HepG2 (cell line): Measurements from ENCODE around the gene SNRPD3. TPM values are rescaled to one million over a fixed set of nuclear protein-coding genes. Genes with fewer than 3 reads are reported as not detected.

Experiments
- AGO2 ChIP-seq: fragments of 200-400 bp; formaldehyde crosslinking; optimal IDR thresholded peaks from 2 replicates; pipeline ENCODE3; 2017; ENCODE audit warnings: mild to moderate bottlenecking, low read depth, low read length, moderate library complexity
- CHD2 ChIP-seq: IDR thresholded peaks from 2 replicates; pipeline ENCODE4 v1.6.1; 2011; ENCODE audit warnings: low read depth, low read length, improper control_type of control experiment
- KMT2A ChIP-seq: sonication (generic); formaldehyde crosslinking; IDR thresholded peaks from 2 replicates; pipeline ENCODE4 v1.4.0; 2020; ENCODE audit warnings: missing genetic modification reagents
- PRPF4 ChIP-seq: fragments of 200-400 bp; formaldehyde crosslinking; IDR thresholded peaks from 2 replicates; pipeline ENCODE4 v1.6.1; 2016; ENCODE audit warnings: low read length, low read depth; ENCODE audit not compliant: poor library complexity, severe bottlenecking
- ZNF160 ChIP-seq: sonication (generic); formaldehyde crosslinking; IDR thresholded peaks from 2 replicates; pipeline ENCODE4 v1.8.0; 2022; ENCODE audit warnings: mild to moderate bottlenecking, inconsistent platforms, missing genetic modification reagents
- ZNF33B ChIP-seq: sonication (generic); formaldehyde crosslinking; IDR thresholded peaks from 2 replicates; pipeline ENCODE4 v1.5.1; 2020; ENCODE audit warnings: mild to moderate bottlenecking, missing genetic modification reagents
- ZNF446 ChIP-seq: sonication (generic); formaldehyde crosslinking; IDR thresholded peaks from 2 replicates; pipeline ENCODE4 v1.5.0; 2020; ENCODE audit warnings: mild to moderate bottlenecking, missing genetic modification reagents
- ZNF670 ChIP-seq: sonication (generic); formaldehyde crosslinking; IDR thresholded peaks from 2 replicates; pipeline ENCODE4 v1.8.0; 2022; ENCODE audit warnings: mild to moderate bottlenecking, missing genetic modification reagents, borderline replicate concordance
- ZNF749 ChIP-seq: sonication (generic); formaldehyde crosslinking; IDR thresholded peaks from 2 replicates; pipeline ENCODE4 v1.8.0; 2022; ENCODE audit warnings: mild to moderate bottlenecking, missing genetic modification reagents, moderate library complexity, borderline replicate concordance
- polyA plus RNA-seq, 8 experiments: library from polyadenylated mRNA; depleted of rRNA in 3 of 8; stranded (reverse) in 7 of 8; unstranded in 1 of 8; fragments of >200 nt; fragmentation: Illumina TruSeq in 4 of 8; extraction: Trizol in 4 of 8; gene quantifications; 2 replicates each; pipeline versions ENCODE4 v1.2.1 to v1.2.3, GENCODE V29; 2011 to 2016; ENCODE audit warnings: low read depth in 4 of 8, missing spikeins in 1 of 8, mixed read lengths in 1 of 8; ENCODE audit not compliant: insufficient read depth in 1 of 8
- total RNA-seq, 5 experiments: library from RNA; depleted of rRNA; stranded (reverse); fragments of >200 nt; fragmentation: Illumina TruSeq; extraction: Trizol; gene quantifications; 2 replicates each; pipeline ENCODE4 v1.2.3, GENCODE V29; 2016; ENCODE audit warnings: low read depth in 1 of 5
- TF ChIP-seq, protein P1 (sequence below): sonication (generic); formaldehyde crosslinking; IDR thresholded peaks from 2 replicates; pipeline ENCODE4 v1.4.0; 2020; ENCODE audit warnings: mild to moderate bottlenecking, missing genetic modification reagents, borderline replicate concordance
- TF ChIP-seq, protein P2 (sequence below): sonication (generic); formaldehyde crosslinking; IDR thresholded peaks from 2 replicates; pipeline ENCODE4 v1.5.0; 2020; ENCODE audit warnings: mild to moderate bottlenecking, missing genetic modification reagents, moderate library complexity
- TF ChIP-seq, protein P3 (sequence below): sonication (generic); formaldehyde crosslinking; IDR thresholded peaks from 2 replicates; pipeline ENCODE4 v1.4.0; 2020; ENCODE audit warnings: mild to moderate bottlenecking, missing genetic modification reagents
- TF ChIP-seq, protein P4 (sequence below): sonication (generic); formaldehyde crosslinking; IDR thresholded peaks from 2 replicates; pipeline ENCODE4 v1.5.0; 2020; ENCODE audit warnings: mild to moderate bottlenecking, missing genetic modification reagents
- TF ChIP-seq, protein P5 (sequence below): sonication (generic); formaldehyde crosslinking; IDR thresholded peaks from 2 replicates; pipeline ENCODE4 v1.5.1; 2020; ENCODE audit warnings: mild to moderate bottlenecking, missing genetic modification reagents, moderate library complexity
- TF ChIP-seq, protein P6 (sequence below): sonication (generic); formaldehyde crosslinking; IDR thresholded peaks from 2 replicates; pipeline ENCODE4 v1.4.0; 2020; ENCODE audit warnings: mild to moderate bottlenecking, missing genetic modification reagents

Gene SNRPD3
- total and polyA plus RNA-seq, 2 of the 13 experiments (the other 11 are each of a cell fraction or from before 2014, with no cell fraction given): 110 to 209 TPM

DNA sequence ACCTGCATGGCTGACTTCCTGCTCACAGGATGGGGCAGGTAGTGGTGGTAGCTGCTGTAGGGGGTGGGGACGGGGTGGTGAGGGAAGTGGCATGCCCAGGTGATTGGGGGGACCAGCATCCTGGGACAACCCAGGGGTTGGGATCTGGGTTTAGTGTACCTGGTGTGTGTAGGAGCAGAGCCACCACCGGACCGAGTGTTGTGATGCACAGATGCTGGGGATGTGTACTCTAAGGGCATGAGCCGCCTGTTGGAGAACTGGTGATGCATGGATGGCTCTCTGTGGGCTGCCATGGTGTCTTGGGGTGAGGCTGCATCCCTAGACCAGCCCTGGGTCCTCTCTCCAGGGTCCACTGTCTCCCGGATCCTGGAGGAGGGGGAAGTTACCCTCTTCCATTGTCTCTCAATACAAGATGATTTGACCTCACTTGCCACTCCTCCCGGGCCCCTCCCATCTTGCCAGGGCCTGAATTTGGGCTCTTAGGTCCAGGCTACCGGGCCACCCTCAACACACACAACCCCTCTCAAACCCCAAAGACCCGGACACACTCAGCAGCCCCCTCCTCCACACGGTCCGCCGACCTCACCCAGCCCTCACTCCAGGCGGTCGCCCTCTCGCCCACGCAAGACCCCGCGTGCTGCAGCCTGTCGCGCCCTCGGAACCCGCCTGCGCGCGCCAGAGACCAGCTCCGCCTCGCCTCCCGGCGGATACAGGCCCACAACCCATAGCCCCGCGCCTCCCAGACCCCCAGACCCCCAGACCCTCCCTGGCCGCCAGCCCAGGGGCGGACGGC, 36.5 kb downstream of the SNRPD3 start (continued):
- TF ChIP-seq KMT2A: peak; percentile 38; the same call in 1 of the 2 replicates
- TF ChIP-seq, protein P1, sequence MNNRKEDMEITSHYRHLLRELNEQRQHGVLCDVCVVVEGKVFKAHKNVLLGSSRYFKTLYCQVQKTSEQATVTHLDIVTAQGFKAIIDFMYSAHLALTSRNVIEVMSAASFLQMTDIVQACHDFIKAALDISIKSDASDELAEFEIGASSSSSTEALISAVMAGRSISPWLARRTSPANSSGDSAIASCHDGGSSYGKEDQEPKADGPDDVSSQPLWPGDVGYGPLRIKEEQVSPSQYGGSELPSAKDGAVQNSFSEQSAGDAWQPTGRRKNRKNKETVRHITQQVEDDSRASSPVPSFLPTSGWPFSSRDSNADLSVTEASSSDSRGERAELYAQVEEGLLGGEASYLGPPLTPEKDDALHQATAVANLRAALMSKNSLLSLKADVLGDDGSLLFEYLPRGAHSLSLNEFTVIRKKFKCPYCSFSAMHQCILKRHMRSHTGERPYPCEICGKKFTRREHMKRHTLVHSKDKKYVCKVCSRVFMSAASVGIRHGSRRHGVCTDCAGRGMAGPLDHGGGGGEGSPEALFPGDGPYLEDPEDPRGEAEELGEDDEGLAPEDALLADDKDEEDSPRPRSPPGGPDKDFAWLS (CRISPR knock-in tag): 0 out of 2 replicates have a peak, but pooled peaks have one; percentile 22
- no peak for TF ChIP-seq ZNF670 (CRISPR knock-in tag)
- no peak for TF ChIP-seq ZNF33B (CRISPR knock-in tag)
- TF ChIP-seq ZNF160 (CRISPR knock-in tag): no peak
- TF ChIP-seq, protein P2, sequence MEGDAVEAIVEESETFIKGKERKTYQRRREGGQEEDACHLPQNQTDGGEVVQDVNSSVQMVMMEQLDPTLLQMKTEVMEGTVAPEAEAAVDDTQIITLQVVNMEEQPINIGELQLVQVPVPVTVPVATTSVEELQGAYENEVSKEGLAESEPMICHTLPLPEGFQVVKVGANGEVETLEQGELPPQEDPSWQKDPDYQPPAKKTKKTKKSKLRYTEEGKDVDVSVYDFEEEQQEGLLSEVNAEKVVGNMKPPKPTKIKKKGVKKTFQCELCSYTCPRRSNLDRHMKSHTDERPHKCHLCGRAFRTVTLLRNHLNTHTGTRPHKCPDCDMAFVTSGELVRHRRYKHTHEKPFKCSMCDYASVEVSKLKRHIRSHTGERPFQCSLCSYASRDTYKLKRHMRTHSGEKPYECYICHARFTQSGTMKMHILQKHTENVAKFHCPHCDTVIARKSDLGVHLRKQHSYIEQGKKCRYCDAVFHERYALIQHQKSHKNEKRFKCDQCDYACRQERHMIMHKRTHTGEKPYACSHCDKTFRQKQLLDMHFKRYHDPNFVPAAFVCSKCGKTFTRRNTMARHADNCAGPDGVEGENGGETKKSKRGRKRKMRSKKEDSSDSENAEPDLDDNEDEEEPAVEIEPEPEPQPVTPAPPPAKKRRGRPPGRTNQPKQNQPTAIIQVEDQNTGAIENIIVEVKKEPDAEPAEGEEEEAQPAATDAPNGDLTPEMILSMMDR (CRISPR knock-in tag): no peak
- TF ChIP-seq CHD2: no peak
- TF ChIP-seq, protein P3, sequence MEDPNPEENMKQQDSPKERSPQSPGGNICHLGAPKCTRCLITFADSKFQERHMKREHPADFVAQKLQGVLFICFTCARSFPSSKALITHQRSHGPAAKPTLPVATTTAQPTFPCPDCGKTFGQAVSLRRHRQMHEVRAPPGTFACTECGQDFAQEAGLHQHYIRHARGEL: no peak
- peak; percentile 44 for TF ChIP-seq AGO2
- 0 out of 2 replicates have a peak, but pooled peaks have one; percentile 51 for TF ChIP-seq ZNF446 (CRISPR knock-in tag)
- TF ChIP-seq, protein P4, sequence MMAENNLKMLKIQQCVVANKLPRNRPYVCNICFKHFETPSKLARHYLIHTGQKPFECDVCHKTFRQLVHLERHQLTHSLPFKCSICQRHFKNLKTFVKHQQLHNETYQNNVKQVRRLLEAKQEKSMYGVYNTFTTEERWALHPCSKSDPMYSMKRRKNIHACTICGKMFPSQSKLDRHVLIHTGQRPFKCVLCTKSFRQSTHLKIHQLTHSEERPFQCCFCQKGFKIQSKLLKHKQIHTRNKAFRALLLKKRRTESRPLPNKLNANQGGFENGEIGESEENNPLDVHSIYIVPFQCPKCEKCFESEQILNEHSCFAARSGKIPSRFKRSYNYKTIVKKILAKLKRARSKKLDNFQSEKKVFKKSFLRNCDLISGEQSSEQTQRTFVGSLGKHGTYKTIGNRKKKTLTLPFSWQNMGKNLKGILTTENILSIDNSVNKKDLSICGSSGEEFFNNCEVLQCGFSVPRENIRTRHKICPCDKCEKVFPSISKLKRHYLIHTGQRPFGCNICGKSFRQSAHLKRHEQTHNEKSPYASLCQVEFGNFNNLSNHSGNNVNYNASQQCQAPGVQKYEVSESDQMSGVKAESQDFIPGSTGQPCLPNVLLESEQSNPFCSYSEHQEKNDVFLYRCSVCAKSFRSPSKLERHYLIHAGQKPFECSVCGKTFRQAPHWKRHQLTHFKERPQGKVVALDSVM (CRISPR knock-in tag): 0 out of 2 replicates have a peak, but pooled peaks have one; percentile 8
- TF ChIP-seq, protein P5, sequence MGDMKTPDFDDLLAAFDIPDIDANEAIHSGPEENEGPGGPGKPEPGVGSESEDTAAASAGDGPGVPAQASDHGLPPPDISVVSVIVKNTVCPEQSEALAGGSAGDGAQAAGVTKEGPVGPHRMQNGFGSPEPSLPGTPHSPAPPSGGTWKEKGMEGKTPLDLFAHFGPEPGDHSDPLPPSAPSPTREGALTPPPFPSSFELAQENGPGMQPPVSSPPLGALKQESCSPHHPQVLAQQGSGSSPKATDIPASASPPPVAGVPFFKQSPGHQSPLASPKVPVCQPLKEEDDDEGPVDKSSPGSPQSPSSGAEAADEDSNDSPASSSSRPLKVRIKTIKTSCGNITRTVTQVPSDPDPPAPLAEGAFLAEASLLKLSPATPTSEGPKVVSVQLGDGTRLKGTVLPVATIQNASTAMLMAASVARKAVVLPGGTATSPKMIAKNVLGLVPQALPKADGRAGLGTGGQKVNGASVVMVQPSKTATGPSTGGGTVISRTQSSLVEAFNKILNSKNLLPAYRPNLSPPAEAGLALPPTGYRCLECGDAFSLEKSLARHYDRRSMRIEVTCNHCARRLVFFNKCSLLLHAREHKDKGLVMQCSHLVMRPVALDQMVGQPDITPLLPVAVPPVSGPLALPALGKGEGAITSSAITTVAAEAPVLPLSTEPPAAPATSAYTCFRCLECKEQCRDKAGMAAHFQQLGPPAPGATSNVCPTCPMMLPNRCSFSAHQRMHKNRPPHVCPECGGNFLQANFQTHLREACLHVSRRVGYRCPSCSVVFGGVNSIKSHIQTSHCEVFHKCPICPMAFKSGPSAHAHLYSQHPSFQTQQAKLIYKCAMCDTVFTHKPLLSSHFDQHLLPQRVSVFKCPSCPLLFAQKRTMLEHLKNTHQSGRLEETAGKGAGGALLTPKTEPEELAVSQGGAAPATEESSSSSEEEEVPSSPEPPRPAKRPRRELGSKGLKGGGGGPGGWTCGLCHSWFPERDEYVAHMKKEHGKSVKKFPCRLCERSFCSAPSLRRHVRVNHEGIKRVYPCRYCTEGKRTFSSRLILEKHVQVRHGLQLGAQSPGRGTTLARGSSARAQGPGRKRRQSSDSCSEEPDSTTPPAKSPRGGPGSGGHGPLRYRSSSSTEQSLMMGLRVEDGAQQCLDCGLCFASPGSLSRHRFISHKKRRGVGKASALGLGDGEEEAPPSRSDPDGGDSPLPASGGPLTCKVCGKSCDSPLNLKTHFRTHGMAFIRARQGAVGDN (CRISPR knock-in tag): peak; percentile 65
- TF ChIP-seq PRPF4: no peak
- TF ChIP-seq, protein P6, sequence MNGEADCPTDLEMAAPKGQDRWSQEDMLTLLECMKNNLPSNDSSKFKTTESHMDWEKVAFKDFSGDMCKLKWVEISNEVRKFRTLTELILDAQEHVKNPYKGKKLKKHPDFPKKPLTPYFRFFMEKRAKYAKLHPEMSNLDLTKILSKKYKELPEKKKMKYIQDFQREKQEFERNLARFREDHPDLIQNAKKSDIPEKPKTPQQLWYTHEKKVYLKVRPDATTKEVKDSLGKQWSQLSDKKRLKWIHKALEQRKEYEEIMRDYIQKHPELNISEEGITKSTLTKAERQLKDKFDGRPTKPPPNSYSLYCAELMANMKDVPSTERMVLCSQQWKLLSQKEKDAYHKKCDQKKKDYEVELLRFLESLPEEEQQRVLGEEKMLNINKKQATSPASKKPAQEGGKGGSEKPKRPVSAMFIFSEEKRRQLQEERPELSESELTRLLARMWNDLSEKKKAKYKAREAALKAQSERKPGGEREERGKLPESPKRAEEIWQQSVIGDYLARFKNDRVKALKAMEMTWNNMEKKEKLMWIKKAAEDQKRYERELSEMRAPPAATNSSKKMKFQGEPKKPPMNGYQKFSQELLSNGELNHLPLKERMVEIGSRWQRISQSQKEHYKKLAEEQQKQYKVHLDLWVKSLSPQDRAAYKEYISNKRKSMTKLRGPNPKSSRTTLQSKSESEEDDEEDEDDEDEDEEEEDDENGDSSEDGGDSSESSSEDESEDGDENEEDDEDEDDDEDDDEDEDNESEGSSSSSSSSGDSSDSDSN: no peak
- TF ChIP-seq ZNF749 (CRISPR knock-in tag): no peak
